Anterior cingulate cortex (tissue), 58 donors: ENCODE results near the gene ATG2A.
A peak's percentile ranks its signal among the peaks of the same experiment; 100 is the strongest.
"Not testable (repeated sequence)": the region's sequence is repeated elsewhere in the genome, so short reads cannot be mapped to it uniquely, and the experiment has no call there.

Experiments
- DNase-seq, 58 donors: peaks; one replicate each; lab custom pipeline; 2025; lab: John Stamatoyannopoulos, UW

The ATG2A gene

GRCh38 chr11:64846998-64847666 lies 69.9 kb downstream of the ATG2A start:
- peak in 57 of 58 donors; percentile 20 to 93 (median 76) for DNase-seq

GRCh38 chr11:64845776-64846129 lies 71.3 kb downstream of the ATG2A start:
- not testable (repeated sequence) for DNase-seq

- DNase-seq, result no peak
These were observed 71.8 kb downstream of the ATG2A start for GRCh38 chr11:64845129-64845775.
